Activated CD4-positive, CD25-positive, alpha-beta regulatory T cell (primary cell): Measurements from ENCODE around the gene ARHGEF17.

ENCODE experiments used
- DNase-seq, 4 experiments: peaks; one replicate each; lab custom pipeline; 2025; lab: John Stamatoyannopoulos, UW

Gene ARHGEF17

GRCh38 chr11:73412308-73412707 lies 104.2 kb downstream of the ARHGEF17 start:
- DNase-seq: no peak

- DNase-seq: no peak
These were observed 105.2 kb downstream of the ARHGEF17 start for GRCh38 chr11:73413256-73413655.

- no peak for DNase-seq
These were observed 107.0 kb downstream of the ARHGEF17 start for GRCh38 chr11:73414977-73415651.

- no peak for DNase-seq
These were observed 108.0 kb downstream of the ARHGEF17 start for GRCh38 chr11:73415854-73416615.

GRCh38 chr11:73416786-73417185 lies 108.7 kb downstream of the ARHGEF17 start:
- DNase-seq: no peak
